ENCODE results near the gene UFD1. TPM values are rescaled to one million over a fixed set of nuclear protein-coding genes. Genes with fewer than 3 reads are reported as not detected.

UFD1 gene
- total RNA-seq, 2 experiments from 2014 or later: 75.1 to 83.3 TPM

GRCh38 chr22:19473578-19473977 lies 5.4 kb downstream of the UFD1 start:
- Mint-ChIP-seq H3K4me1 (ENCODE audit: low read depth) (peaks cover 21% of the 10 kb centered on the region), H3K27me3 (ENCODE audit: low read depth) (no peaks in the 10 kb centered on the region), H3K36me3 (ENCODE audit: low read depth) (peaks cover 25% of the 10 kb centered on the region), H3K27ac (no peak overlapping the region), H3K4me3 (no peak overlapping the region), H3K9me3 (no peaks in the 10 kb centered on the region)
- no peak for DNase-seq
- CTCF ChIA-PET: interaction anchor here (1.6 kb wide), 1 partner anchor 11 kb away, joined by 7 read pairs; no protein-coding TSS in a partner anchor
- intact Hi-C loops (cut with micrococcal nuclease): no loop called here

DNA sequence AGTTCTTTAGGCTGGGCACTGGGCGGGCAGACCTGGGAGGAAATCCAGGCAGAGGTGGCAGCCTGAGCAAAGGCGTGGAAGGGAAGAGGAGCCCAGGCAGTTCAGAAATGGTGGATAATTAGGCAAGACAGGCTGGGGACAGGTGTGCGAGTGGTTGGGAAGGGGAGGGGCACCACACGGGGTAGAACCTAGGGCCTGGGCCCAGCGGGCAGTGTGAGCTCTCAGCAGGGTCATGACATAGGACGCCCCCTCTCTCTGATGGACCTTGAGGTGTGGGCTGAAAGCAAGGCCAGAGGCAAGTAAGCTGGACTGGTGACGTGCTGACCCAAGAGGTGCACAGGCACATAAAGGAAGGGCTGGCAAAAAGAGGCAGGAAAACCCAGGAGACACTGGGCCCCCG lies 6.8 kb downstream of the UFD1 start:
- Mint-ChIP-seq H3K36me3 (ENCODE audit: low read depth) (peaks cover 34% of the 10 kb centered on the region), H3K4me1 (ENCODE audit: low read depth) (peaks cover 12% of the 10 kb centered on the region), H3K9me3 (no peaks in the 10 kb centered on the region), H3K27me3 (ENCODE audit: low read depth) (no peaks in the 10 kb centered on the region), H3K4me3 (no peak overlapping the region), H3K27ac (no peak overlapping the region)
- CTCF ChIA-PET: no interaction called here
- no peak for DNase-seq
- intact Hi-C loops (cut with micrococcal nuclease): no loop called here

GRCh38 chr22:19471572-19471971 lies 7.4 kb downstream of the UFD1 start:
- CTCF ChIA-PET: no interaction called here
- no peak overlapping the region for H3K4me3 Mint-ChIP-seq
- no peak overlapping the region for H3K27ac Mint-ChIP-seq
- intact Hi-C loops (cut with micrococcal nuclease): no loop called here
- peaks cover 9% of the 10 kb centered on the region for H3K4me1 Mint-ChIP-seq (ENCODE audit: low read depth)
- peaks cover 34% of the 10 kb centered on the region for H3K36me3 Mint-ChIP-seq (ENCODE audit: low read depth)
- DNase-seq: no peak
- H3K27me3 Mint-ChIP-seq (ENCODE audit: low read depth): no peaks in the 10 kb centered on the region
- H3K9me3 Mint-ChIP-seq: no peaks in the 10 kb centered on the region

- intact Hi-C loops (cut with micrococcal nuclease): no loop called here
Measured at GRCh38 chr22:19470010-19470409, 9.0 kb downstream of the UFD1 start.

DNA sequence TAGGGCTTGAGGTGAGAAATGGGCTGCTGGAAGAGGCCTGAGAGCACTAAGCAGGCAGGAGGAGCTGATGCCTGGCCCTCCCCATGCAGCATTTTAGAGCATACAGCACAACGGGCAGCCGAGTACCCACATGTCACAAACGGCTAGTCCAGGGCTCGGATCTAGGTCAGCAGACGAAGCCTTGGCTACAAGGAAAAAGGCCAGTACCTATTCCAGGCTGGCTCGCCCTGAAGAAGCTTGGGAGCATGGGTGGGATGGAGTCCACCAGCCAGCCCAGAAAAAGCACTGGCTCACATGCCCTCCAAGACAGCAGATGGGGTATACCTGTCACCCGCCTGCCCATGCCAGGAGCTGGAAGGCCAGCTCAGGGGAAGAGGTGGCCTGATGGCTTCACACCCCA lies 9.6 kb downstream of the UFD1 start:
- H3K36me3 Mint-ChIP-seq (ENCODE audit: low read depth): peaks cover 41% of the 10 kb centered on the region
- CTCF ChIA-PET: no interaction called here

More at GRCh38 chr22:19470010-19470409, 9.0 kb downstream of the UFD1 start:
- CTCF ChIA-PET: no interaction called here
- H3K27me3 Mint-ChIP-seq (ENCODE audit: low read depth): no peaks in the 10 kb centered on the region
- no peak for DNase-seq
- no peaks in the 10 kb centered on the region for H3K9me3 Mint-ChIP-seq
- H3K36me3 Mint-ChIP-seq (ENCODE audit: low read depth): peaks cover 39% of the 10 kb centered on the region
- no peak overlapping the region for H3K4me3 Mint-ChIP-seq
- H3K4me1 Mint-ChIP-seq (ENCODE audit: low read depth): peaks cover 3% of the 10 kb centered on the region
- H3K27ac Mint-ChIP-seq: no peak overlapping the region

DNA sequence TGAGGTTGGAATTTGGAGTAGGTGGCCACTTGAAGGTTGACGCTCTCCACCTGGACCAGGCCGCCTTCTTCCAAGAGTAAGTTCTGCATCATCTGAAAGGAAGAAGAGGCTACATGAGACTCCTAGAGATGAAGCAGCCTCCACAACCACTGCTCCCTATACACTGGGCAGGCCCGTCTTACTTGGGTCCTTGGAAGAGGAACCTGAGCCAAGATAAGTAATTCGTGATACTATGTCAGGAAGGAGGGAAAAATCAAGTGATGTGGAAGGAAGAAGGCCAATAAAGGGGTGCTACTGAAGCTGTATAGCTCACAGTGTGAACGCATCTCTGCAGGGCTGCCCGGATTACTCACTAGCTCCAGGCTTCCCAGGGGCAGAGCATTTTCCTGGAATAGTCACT lies 11.1 kb downstream of the UFD1 start:
- Mint-ChIP-seq H3K36me3 (ENCODE audit: low read depth) (peaks cover 37% of the 10 kb centered on the region), H3K9me3 (no peaks in the 10 kb centered on the region), H3K4me1 (ENCODE audit: low read depth) (no peaks in the 10 kb centered on the region), H3K27me3 (ENCODE audit: low read depth) (no peaks in the 10 kb centered on the region), H3K27ac (no peak overlapping the region), H3K4me3 (no peak overlapping the region)
- intact Hi-C loops (cut with micrococcal nuclease): no loop called here
- DNase-seq: no peak
- CTCF ChIA-PET: no interaction called here

More for the DNA sequence above, 9.6 kb downstream of the UFD1 start:
- Mint-ChIP-seq H3K27me3 (ENCODE audit: low read depth) (no peaks in the 10 kb centered on the region), H3K27ac (no peak overlapping the region), H3K4me1 (ENCODE audit: low read depth) (peaks cover 3% of the 10 kb centered on the region), H3K9me3 (no peaks in the 10 kb centered on the region), H3K4me3 (no peak overlapping the region)
- no peak for DNase-seq
- intact Hi-C loops (cut with micrococcal nuclease): no loop called here

GRCh38 chr22:19466848-19467752 lies 11.9 kb downstream of the UFD1 start:
- no peak overlapping the region for H3K4me3 Mint-ChIP-seq
- H3K27ac Mint-ChIP-seq: no peak overlapping the region
- peaks cover 33% of the 10 kb centered on the region for H3K36me3 Mint-ChIP-seq (ENCODE audit: low read depth)
- no peaks in the 10 kb centered on the region for H3K4me1 Mint-ChIP-seq (ENCODE audit: low read depth)
- intact Hi-C loops (cut with micrococcal nuclease): no loop called here
- no peaks in the 10 kb centered on the region for H3K9me3 Mint-ChIP-seq
- CTCF ChIA-PET: no interaction called here
- no peaks in the 10 kb centered on the region for H3K27me3 Mint-ChIP-seq (ENCODE audit: low read depth)
- DNase-seq: no peak

DNA sequence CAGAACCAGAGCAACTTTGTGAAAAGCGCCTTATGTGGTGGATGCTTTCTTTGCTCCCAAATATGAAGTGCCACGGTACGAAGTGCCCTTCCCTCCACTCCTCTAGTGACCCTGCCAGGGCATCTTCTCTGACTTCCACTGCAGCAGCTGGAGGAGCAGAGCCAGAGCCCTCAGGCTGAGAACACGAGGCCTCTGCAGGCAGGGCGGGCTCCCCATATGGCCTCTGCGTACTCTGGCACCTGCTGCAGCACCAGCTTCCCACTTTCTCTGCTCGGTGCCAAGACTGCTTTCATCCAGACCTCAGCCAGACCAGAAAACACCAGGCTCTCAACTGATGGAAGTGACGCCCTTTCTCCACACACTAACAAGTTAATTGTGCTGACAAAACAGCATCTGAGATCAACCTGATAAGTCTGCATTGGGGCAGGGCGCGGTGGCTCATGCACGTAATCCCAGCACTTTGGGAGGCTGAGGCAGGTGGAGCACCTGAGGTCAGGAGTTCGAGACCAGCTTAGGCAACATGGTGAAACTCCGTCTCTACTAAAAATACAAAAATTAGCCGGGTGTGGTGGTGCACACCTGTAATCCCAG lies 12.8 kb downstream of the UFD1 start:
- intact Hi-C loops (cut with micrococcal nuclease): no loop called here
- Mint-ChIP-seq H3K36me3 (ENCODE audit: low read depth) (peaks cover 26% of the 10 kb centered on the region), H3K9me3 (no peaks in the 10 kb centered on the region), H3K27me3 (ENCODE audit: low read depth) (no peaks in the 10 kb centered on the region), H3K4me3 (no peak overlapping the region), H3K4me1 (ENCODE audit: low read depth) (no peaks in the 10 kb centered on the region), H3K27ac (no peak overlapping the region)
- no peak for DNase-seq
- CTCF ChIA-PET: no interaction called here

DNA sequence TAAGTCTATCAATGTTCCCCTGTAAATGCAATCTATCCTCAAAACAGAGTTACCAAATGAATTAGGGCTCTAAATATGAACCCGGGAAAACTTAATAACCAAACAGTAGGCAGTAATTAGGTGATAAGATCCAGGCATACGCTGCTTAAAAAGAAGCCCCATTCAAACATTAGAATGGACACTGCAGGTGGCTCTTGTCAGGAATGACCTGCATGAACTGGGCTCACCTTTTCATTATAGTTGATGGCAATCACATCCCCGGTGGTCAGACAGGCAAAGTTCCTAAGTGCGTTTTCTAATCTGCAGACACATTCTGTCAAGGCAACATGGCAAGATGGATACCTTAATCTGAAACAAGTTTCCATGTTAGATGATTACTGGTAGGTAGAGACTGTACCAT lies 14.0 kb downstream of the UFD1 start:
- intact Hi-C loops (cut with micrococcal nuclease): no loop called here
- Mint-ChIP-seq H3K27me3 (ENCODE audit: low read depth) (no peaks in the 10 kb centered on the region), H3K27ac (no peak overlapping the region), H3K4me3 (no peak overlapping the region), H3K4me1 (ENCODE audit: low read depth) (no peaks in the 10 kb centered on the region), H3K36me3 (ENCODE audit: low read depth) (peaks cover 24% of the 10 kb centered on the region), H3K9me3 (no peaks in the 10 kb centered on the region)
- CTCF ChIA-PET: no interaction called here
- no peak for DNase-seq

DNA sequence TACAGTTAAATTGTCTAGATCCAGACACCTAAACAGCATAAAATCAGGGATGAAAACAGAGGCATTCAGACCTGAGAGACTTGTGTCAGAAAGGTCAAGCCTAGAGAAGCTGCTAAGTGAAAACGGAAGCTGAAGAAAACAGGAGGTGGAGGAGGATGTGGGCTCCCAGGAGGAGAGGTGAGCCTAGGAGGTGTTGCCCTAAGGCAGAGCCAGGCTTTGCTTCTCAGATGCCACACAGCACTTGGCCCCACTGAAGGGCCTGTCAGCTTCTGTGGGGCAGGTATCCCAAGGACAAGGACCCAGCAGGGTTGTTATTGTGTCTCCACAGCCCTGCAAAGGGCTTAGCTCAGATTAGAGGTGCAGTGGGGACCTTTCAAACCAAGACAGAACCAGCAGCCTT lies 14.4 kb downstream of the UFD1 start:
- no peak overlapping the region for H3K4me3 Mint-ChIP-seq
- H3K4me1 Mint-ChIP-seq (ENCODE audit: low read depth): no peaks in the 10 kb centered on the region
- CTCF ChIA-PET: no interaction called here
- peaks cover 22% of the 10 kb centered on the region for H3K36me3 Mint-ChIP-seq (ENCODE audit: low read depth)
- intact Hi-C loops (cut with micrococcal nuclease): no loop called here
- no peak for DNase-seq
- H3K27ac Mint-ChIP-seq: no peak overlapping the region
- no peaks in the 10 kb centered on the region for H3K9me3 Mint-ChIP-seq
- H3K27me3 Mint-ChIP-seq (ENCODE audit: low read depth): no peaks in the 10 kb centered on the region

- CTCF ChIA-PET: interaction anchor here (0.9 to 2.9 kb wide), 2 partner anchors 10 to 15 kb away, joined by 3 to 7 read pairs; partner anchors contain the start of gene UFD1
- no peaks in the 10 kb centered on the region for H3K9me3 Mint-ChIP-seq
- no peaks in the 10 kb centered on the region for H3K27me3 Mint-ChIP-seq (ENCODE audit: low read depth)
- no peak overlapping the region for H3K4me3 Mint-ChIP-seq
- intact Hi-C loops (cut with micrococcal nuclease): no loop called here
- no peak overlapping the region for H3K27ac Mint-ChIP-seq
- H3K4me1 Mint-ChIP-seq (ENCODE audit: low read depth): no peaks in the 10 kb centered on the region
- DNase-seq: no peak
- H3K36me3 Mint-ChIP-seq (ENCODE audit: low read depth): peaks cover 21% of the 10 kb centered on the region
Measured at GRCh38 chr22:19463491-19464469, 15.2 kb downstream of the UFD1 start.

DNA sequence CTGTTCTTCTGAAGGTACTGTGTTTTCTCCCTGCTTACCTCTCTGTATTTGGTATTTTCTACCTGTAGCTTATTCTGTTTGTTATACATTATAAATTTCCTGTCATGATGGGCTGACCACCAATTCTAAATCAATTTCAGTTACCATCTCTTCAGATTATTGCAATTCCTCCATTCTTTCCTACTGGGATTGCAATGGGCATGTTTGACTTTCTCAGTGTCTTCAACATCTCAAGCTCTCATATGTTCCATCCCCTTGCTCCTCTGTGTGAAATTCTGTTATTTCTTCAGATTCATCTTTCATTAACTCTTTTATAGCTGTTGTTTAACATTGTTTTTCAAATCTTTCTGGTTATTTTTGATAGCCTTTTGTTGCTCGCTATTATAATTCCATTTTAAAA lies 16.0 kb downstream of the UFD1 start:
- peaks cover 19% of the 10 kb centered on the region for H3K36me3 Mint-ChIP-seq (ENCODE audit: low read depth)
- H3K4me3 Mint-ChIP-seq: no peak overlapping the region
- intact Hi-C loops (cut with micrococcal nuclease): no loop called here
- H3K27ac Mint-ChIP-seq: no peak overlapping the region
- no peaks in the 10 kb centered on the region for H3K27me3 Mint-ChIP-seq (ENCODE audit: low read depth)
- CTCF ChIA-PET: interaction anchor here (2.9 kb wide), 1 partner anchor 10 kb away, joined by 7 read pairs; no protein-coding TSS in a partner anchor
- no peak for DNase-seq
- H3K9me3 Mint-ChIP-seq: no peaks in the 10 kb centered on the region
- no peaks in the 10 kb centered on the region for H3K4me1 Mint-ChIP-seq (ENCODE audit: low read depth)

Measured in activated naive CD4-positive, alpha-beta T cell treated with anti-CD3 and anti-CD28 coated beads for 36 hours (primary cell).